ENCODE results near the gene GOLGA1. TPM values are rescaled to one million over a fixed set of nuclear protein-coding genes. Genes with fewer than 3 reads are reported as not detected.

Gene GOLGA1
- total RNA-seq, 1 donor from 2014 or later = 13.5 TPM

DNA sequence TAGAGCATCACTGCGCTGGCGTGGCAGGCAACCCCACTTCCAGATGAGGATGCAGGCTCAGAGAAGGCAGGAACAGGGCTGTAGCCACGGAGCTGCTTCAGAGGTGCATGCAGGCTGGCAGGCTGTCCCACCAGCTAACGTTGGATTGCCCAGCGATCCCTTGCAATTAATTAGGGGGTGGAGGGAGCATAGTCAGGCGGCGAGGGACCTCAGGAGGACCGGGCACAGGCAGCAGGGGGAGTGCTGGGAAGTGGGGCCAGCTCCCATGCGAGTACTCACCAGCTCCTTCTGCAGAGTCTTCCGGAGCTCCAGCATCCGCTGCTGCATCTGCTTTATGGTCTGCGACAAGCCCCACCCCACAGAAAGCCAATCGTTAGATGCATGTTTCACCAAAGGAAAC is 58.7 kb downstream of the GOLGA1 start:
- DNase-seq = no peak

DNA sequence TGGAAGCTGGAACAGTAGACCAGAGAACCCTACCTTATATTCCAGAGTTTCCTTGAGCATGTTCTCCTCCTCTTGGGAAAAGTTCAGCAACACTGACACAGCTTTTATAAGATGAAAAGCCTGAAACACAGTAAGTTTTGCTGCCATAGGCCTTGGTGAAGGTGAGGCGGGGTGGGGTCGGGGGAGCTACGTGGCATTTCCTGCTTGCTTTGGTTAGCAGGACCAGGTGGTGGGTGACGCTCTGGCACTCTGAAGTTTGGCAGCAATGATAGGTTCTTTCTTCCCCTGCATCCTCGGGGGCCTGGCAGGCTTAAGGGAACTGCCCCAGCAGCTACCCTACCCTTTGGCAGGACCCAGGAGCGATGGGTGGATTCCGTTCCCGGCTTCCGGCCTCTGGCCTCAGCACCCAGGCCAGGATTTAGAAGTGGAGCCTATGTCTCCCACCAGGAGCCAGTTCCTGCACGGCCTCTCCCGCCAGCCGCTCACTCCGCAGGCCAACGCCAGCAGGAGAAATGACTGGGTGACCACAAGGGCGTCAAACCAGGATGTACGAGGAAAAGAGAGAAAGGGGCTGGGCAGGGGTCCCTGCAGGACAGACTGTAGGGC is 59.6 kb downstream of the GOLGA1 start:
- DNase-seq = no peak

DNA sequence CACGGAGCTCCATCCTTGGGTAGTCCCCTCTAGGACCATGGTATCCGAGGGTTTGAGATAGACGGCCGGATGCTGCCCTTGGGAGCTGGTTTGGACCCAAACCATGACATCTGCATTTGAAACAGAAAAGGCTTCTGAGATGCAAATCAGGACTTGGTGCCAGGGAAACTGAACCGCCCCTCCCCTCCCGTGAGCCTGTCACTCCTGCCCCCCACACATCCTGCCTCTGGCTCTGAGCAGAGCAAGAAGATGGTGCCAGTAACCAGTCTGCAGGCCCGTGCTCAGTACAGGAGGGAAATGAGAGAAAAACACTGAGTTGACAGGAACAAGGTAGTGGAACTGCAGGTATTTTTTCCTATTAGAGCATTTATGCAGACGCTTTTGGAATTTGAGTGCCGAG is 60.4 kb downstream of the GOLGA1 start:
- no peak for DNase-seq

DNA sequence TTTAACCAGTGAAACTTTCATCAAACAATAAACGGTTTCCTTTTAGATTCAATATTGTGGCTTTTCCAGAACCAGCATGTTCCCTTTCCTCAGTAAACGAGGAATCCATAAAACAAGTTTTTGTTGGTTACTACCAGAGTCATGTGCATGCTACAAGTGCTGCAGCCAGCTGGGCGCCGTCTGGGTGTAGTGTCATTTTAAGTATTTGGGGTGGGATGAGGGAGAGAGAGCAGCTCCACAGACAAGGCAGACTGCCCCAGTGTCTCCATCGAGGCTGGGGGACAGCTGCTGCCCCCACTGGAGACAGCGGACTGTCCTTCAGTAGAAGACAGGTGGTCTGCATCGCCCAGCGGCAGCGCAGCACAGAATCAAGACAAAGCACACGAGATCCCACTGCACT is 61.7 kb downstream of the GOLGA1 start:
- no peak for DNase-seq

DNA sequence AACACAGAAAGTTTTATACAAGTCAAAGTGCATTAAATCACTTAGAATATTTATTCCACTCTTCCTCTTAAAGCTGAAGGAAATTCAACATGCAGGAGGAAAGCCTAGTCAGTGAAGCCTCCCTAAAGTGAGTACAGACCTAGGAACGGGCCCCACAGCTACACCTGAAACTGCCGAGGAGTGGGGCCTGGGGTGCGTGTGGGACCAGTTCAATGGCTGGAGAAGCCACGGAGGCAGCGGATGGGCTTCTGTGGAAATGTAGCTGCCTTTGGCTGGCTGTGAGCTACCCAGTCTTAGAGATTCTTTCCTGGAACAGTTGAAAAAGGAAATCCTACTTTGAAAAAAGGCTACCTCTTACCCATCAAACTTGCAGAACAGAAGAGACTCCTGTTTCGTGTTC is 62.4 kb downstream of the GOLGA1 start:
- no peak for DNase-seq

DNA sequence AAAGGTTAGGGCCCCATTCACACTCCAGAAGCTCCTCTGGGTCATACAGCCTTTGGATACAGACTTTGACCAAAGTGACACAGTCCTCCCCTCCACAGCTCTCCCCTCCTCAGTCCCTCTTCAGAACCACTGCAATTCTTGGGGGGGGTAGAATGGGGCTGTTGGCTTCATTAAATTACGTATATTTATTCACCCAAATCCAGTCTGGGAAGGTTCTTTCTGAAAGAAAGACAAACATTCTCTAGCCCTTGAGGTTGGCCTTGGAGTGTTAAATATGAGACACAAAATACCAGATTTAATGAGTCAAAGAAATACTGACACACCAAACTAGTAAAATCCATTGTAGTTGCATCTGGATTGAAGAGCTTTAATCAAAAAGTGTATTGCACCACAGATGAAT is 62.9 kb downstream of the GOLGA1 start:
- no peak for DNase-seq

DNA sequence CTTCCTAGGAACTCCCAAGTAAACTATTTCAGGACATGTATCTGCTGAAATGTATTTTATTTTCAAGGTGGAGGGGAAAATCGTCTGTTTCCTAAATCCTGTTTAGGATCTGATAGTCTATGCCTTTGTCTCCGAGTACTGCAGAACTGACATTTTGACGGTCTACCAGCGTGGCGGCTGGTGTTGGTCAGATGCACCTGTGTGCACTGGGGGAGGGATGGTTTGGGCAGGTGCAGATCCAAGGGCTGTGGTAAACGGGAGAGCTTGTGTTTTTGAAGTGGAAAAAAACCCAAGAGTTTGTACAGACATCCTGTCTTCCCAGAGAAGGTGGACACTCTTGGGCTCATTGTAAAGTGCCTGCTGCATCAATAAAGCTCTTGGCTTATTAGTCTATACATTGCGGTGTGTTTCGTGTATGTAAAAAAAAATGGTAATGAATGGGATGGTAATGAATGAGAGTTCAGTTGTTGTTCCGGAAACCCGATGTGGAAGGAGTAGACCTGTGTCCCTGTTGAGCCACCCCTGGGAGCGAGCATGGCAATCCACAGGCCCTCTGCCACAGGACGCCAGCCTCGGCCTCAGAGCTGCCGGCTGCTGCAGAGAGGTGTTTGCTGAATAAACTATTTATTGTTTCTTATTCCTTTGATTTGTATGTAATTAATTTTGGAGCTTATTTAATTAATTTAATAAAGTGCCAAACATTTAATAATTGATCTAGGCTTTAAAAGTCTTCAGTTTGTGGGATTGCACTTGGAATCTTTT is 63.7 kb downstream of the GOLGA1 start:
- no peak for DNase-seq

DNA sequence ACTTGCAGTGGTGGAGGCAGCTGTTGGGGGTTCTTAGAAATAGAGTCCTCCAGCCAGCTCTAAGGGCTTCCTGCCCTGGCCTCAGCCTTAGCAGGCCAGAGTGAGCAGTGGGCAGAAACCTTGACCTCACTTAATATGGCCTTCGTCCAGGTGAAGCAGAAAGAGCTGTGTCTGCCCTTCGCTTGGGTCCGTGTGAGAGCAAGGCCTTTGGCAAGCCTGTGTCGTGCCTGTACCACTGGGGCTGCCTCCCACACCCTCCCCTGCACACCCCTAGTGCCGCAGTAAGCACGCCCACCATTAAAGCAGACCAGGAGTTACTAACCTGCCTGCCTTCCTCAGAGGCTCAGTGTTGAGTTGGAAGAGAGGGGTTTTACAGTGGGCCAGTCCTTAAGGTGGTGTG is 65.4 kb downstream of the GOLGA1 start:
- DNase-seq = no peak

DNA sequence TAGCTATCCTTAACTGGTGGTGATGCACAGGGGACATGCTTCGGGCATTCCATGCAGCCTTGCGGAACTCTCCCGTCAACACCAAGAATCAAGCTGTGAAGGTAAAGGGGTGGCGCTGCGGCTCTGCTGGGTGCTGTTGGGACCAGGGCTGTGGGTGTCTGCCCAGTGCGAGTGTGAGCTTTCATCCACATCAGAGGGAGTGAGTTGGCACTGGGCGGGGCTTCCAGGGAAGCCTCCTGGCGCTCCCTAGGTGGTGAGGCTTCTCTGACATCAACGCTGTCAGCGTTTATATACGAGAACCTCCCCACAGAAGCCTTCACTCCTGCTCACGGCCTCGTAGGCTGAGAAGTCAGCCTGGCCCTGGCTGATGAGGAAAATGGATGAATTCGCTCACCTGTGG is 67.2 kb downstream of the GOLGA1 start:
- no peak for DNase-seq

DNA sequence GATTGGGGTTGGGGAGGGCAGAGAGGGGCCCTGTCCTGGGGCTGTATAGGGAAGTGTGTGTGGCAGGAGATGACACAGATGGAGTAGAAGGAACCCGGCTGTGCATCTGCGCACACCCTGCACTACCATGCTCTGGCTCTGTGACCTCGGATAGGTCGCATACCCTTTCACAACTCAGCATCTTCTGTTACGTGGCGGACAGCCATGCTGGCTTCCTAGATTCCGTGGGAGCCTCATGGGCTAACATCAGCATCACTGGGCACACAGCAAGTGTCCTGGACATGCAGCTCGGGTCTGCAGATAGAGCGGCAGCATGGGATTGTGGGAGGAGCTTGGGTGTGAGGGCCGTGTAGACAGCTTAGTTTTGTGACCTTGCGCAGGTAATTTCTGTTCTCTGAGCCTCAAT is 69.7 kb downstream of the GOLGA1 start:
- DNase-seq = no peak

DNA sequence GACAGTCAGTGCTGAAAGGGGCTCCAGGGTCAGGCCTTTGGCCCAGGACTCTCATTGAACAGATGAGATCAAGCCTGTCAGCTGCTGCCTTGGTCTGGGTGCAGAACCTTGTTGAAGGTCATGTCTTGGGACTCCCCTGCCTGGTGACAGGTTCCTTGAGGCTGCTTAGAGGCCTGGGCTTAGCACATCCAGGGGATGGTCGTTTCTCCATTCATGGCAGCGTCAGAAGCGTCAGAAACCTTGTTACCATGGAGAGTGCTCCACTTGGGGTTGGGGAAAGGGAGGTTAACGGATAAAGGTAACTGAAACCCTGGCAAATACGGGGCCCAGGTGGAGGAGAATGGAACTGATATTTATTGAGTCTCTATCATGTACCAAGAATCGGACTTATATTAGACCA is 70.2 kb downstream of the GOLGA1 start:
- no peak for DNase-seq

DNA sequence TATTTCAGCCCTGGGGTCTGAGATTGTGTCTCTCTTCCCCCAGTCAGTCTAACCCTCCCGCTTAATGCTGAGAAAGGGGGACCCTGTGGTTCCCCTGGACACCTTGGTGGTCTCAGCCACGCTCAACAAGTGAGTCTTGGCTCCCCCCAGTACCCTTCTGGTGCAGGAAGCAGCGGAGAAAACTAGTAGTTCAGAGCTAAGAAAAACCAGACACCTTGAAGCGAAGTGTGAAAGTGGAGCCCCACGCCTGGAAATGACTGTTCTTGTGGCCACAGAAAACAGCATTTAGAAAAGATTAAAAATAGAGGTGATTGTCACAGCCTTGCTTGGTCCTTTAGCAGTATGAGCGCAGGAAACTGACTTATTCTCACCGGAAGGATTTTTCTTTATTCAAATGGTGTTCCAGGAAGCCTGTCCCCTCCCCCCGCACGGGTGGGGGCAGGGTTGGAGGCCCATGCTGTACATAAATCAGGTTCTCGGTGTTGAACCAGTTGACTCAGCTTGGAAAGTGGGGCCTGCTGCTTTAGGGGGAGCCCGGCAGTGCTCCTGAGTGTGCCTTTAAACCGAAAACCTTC is 70.8 kb downstream of the GOLGA1 start:
- no peak for DNase-seq

DNA sequence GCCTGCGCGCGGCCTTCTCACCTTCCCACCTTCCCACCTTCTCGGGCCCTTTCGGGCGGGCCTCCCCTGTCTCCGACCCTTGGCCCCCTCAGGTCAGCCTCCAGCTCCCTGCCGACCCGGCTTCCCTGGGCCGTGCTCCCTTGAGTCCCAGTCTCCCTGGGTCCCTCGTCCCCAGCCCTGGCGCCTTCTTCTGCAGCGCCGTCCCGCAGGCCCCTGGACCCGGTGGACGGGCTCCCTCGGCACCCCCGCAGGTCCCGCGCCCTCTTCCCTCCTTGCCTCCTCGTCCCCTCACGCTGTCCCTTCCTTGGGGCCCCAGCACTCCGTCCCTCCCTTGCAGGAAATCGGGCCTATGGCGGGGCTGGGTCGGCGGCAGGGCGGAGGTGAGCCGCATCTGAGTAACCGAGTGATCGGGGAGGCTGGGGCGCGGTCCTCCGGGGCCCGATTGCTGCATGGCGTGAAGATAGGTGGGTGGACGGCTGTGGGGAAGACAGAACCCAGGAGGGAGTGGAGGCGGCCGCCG is 71.4 kb downstream of the GOLGA1 start:
- no peak for DNase-seq

DNA sequence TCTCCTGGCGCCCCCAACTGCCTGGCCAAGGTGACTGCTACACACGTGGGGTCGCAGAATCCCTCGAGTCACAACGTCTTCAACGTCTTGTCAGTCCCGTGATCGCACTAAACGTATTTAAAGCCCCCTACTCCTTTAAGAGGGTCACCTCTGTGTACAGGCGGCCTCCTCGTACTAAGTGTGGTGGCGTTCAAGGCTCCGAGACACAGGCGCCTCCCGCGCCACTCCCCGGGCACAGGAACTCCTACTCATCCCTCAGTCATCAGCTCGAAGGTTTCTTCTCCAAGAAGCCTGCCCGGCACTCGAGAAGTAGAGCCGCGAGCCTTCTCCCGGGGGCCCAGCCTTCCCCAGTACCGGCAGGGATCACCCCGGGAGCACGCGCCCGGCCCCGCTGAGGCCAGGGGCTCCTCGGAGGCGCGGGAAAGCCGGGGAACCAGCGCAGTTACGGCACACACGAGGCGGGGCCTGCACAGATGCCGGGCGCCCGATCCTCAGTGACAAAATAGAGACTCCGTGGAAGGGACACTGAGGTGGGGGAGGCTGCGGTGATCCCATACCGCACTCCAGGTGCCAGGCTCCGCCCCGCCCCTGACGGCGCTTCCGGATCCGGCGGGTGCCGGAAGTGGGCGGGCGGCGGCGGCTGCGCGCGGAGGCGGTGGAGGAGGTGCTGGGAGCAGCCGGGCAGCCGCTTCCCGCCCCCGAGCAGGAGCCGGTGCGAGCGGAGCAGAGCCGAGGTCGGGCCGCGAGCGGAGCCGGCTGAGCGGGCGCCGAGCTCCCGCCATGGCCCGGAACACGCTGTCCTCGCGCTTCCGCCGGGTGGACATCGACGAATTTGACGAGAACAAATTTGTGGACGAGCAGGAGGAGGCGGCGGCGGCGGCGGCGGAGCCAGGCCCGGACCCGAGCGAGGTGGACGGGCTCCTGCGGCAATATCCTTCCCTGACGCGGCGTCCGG is 72.1 kb downstream of the GOLGA1 start:
- DNase-seq = peak; percentile 69

DNA sequence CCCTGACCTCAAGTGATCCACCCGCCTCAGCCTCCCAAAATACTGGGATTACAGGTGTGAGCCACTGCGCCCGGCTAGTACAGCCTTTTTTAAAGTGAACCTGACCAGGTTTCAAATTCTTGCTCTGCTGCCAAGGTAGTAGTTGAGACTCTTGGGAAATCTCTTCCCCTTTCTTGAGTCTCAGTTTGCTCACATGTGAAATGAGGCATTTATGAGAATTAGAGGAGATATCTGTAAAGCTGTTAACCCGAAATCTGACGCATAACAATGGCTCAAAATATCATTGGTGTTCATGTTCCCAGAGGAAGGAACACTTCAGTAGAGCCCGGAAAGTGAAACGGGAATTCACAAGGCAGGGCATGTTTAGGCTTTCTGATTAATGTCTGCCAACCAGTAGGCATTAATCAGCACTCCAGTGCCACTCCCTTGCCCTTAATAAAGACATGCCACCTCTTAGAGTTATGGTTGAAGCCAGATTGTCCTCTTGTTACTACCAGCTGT is 77.5 kb downstream of the GOLGA1 start:
- DNase-seq = no peak

DNA sequence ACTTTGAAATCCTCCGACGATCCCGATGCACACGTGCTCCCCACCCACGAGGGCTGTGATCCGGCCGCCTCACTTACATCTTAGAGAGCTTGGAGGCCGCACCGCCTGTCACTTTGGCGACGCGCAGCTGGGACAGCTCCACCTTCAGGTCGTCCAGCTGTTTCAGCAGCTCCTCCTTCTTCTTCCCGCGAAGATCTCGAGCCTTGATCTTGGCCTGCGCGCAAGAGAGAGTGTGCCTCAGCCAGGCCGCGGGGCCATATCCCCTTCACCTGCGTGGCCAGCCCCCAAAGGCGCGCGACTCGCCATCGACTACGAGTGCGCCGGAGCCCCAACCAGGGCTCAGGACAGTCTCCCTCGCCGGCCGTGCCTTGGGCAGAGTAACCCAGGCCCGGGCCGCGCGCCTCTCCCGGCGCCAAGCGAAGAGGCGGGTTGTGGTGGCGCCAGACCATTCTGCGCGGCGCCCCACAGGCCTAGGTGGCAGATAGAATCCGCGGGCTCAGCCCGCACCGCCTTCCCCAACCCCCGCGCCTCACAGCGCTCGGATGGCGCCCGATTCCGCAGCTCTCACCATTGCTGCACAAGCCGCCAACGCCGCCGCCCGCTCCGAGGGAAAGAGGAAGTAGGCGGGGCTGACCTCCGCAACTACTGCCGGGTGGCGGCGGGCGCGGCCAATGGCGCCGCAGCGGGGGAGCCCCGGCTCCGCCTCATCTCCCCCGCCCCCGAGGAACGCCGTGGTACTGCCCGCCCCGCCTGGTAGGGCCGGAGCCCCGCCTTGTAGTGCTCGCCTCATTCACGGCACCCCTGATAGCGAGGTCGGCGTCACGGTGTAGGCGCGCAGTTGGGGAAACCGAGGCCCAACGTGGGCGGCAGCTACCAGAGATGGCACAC is 79.3 kb downstream of the GOLGA1 start, which contains the start of the genes ARPC5L and RPL35:
ARPC5L (plus strand) TSS at position 789 of the 888 bp plus-strand sequence. CDS start 7,161 bp downstream, outside the sequence.
RPL35 (minus strand) TSS at position 616 of the 888 bp plus-strand sequence; CDS start at position 571, 45 bp downstream.
- DNase-seq = peak; percentile 94

DNA sequence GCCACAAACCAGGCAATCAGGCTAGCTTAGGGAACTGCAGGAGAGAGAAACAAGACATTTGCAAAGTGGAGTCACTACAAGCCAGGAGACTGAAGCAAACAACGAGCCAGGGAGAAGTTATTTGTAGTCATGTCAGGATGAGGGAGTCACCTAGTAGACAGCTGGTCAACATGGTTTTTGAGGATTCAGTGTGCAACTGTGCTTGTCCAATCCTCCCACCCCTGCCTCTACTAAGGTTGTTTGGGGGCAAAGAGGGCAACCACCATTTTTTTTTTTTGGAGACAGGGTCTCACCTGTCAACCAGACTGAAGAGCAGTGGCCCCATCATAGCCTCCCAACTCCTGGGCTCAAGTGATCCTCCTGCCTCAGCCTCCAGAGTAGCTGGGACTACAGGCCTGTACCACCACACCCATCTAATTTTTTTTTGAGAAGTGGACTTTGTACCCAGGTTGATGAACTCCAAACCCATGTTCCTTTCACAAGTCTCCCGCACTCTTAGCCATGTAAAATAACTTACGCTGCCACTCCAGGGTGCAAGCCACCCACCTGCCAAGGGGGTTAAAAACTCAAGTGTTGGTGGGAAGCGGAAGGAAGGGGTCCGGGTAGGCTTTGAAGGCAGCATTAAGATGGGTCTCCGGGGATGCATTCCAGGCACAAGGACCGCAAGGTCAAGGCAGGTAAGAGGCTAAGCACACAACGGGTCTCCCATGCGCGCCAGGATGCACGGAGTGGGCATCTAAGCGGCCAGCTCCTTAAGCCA is 80.1 kb downstream of the GOLGA1 start:
- no peak for DNase-seq

DNA sequence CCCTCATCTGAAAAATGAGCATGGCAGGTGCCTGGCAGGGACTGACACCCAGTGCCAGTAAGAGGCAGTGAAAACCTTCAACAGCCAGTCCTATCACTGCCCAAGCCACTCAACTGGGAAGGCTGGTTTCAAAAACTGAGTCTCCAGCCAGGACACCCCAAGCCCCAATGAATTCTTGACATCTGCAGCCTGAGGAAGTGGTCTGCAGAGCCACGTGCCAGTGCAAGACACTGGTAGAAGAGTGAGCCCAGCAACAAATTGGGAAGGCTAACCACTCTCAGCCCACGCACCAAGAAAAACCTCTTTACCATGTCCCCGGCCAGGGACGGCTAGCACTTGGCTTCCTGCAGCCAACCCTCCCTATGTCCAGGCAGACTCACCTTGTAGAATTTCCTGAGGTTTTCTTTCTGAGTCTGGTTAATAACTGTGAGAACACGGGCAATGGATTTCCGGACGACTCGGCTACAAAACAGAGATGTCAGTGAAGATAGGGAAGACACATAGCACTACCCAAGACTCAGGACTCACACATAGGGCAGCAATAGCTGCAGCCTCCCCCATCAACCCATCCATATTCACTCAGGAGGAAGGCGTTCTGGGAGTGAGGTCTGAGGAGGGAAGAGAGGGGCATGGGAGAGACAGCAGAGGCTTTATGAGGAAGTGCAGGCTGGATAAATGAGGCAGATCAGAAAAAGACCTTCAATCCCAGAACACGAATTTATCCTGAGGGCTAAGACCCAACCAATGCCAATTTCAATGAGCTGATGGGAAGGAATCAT is 80.9 kb downstream of the GOLGA1 start:
- no peak for DNase-seq

DNA sequence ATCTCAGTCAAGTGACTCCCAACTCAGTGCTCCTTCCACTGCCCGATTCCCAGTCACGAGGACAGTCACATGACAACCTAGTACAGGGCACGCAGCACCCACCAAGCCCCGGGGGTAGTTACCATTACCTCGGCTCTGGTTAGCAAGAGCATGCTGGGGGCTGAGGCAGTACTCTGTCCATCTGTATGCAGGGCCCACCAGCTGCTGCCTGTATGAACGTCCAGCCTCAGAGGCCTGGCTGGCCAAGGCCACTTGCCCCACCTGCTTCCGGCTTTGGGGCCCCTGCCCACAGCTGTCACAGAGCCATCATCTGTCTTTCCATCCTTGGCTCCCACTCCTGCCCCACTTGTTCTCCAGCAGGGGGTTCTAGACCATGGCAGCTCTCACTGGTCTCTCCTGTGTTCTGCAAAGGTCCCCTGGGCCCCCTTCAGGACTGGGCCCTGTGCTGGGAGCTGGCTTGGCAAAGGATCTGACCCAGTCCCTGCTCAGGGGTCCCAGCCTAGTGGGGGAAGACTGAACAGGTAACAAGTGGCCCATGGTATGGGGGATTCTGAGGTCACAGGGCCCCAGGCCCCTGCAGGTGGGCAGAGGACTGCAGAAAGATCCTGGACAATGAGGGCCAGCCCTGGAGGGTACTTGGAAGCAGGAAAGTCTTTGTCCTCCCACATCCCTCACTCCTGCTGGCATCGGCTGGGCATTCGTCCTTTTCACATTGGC is 82.4 kb downstream of the GOLGA1 start:
- DNase-seq = no peak

Measured in skin of body (tissue), 2 donors.